ENCODE results near the gene ZNF320. TPM values are rescaled to one million over a fixed set of nuclear protein-coding genes. Genes with fewer than 3 reads are reported as not detected.
"Not testable (repeated sequence)": the region's sequence is repeated elsewhere in the genome, so short reads cannot be mapped to it uniquely, and the experiment has no call there.

The ZNF320 gene
- total RNA-seq, 6 experiments from 2014 or later: 4.7 to 7.3 (median 5.4) TPM

DNA sequence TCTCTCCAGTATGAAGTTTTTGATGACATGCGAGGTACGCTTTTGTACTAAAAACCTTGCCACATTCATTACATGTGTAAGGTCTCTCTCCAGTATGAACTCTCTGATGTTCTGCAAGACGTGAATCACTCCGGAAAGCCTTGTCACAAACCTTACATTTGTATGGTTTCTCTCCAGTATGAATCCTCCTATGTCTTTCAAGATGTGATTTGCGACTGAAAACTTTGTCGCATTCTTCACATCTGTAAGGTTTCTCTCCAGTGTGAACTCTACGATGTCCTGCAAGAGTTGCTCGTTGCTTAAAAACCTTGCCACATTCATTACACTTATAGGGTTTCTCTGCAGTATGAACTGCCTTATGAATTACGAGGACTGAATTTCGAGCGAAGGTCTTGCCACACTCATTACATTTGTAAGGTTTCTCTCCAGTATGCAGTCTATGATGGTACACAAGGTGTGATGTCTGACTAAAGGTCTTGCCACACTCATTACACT lies 16.5 kb downstream of the ZNF320 start:
- Mint-ChIP-seq H3K4me1 (ENCODE audit: low read depth) (no peaks in the 10 kb centered on the region), H3K9me3 (peaks cover 82% of the 10 kb centered on the region), H3K36me3 (ENCODE audit: low read depth) (peaks cover 78% of the 10 kb centered on the region), H3K27ac (no peak overlapping the region), H3K27me3 (ENCODE audit: insufficient read depth) (no peaks in the 10 kb centered on the region; the same call in 1 of the 2 replicates), H3K4me3 (no peak overlapping the region)
- TF ChIP-seq, protein P1, sequence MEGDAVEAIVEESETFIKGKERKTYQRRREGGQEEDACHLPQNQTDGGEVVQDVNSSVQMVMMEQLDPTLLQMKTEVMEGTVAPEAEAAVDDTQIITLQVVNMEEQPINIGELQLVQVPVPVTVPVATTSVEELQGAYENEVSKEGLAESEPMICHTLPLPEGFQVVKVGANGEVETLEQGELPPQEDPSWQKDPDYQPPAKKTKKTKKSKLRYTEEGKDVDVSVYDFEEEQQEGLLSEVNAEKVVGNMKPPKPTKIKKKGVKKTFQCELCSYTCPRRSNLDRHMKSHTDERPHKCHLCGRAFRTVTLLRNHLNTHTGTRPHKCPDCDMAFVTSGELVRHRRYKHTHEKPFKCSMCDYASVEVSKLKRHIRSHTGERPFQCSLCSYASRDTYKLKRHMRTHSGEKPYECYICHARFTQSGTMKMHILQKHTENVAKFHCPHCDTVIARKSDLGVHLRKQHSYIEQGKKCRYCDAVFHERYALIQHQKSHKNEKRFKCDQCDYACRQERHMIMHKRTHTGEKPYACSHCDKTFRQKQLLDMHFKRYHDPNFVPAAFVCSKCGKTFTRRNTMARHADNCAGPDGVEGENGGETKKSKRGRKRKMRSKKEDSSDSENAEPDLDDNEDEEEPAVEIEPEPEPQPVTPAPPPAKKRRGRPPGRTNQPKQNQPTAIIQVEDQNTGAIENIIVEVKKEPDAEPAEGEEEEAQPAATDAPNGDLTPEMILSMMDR (IDR thresholded peaks at IDR 0.05): no peak
- DNase-seq: no peak

DNA sequence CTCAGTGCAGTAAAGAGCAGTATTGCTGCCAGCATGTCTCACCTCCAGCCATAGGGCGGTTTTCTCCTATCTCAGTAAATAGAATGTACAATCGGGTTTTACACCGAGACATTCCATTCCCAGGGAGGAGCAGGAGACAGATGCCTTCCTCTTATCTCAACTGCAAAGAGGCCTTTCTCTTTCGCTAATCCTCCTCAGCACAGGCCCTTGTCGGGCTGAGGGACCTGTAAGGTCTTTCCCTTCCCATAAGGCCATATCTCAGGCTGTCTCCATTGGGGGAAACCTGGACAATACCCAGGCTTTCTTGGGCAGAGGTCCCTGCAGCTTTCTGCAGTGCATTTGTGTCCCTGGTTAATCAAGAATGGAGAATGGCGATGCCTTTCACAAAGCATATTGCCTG lies 24.4 kb downstream of the ZNF320 start:
- not testable (repeated sequence) for H3K27me3 Mint-ChIP-seq (ENCODE audit: insufficient read depth); DNase-seq; H3K4me1 Mint-ChIP-seq (ENCODE audit: low read depth); H3K4me3 Mint-ChIP-seq; H3K27ac Mint-ChIP-seq
- H3K36me3 Mint-ChIP-seq (ENCODE audit: low read depth): peaks cover 38% of the 10 kb centered on the region
- peaks cover 54% of the 10 kb centered on the region for H3K9me3 Mint-ChIP-seq

DNA sequence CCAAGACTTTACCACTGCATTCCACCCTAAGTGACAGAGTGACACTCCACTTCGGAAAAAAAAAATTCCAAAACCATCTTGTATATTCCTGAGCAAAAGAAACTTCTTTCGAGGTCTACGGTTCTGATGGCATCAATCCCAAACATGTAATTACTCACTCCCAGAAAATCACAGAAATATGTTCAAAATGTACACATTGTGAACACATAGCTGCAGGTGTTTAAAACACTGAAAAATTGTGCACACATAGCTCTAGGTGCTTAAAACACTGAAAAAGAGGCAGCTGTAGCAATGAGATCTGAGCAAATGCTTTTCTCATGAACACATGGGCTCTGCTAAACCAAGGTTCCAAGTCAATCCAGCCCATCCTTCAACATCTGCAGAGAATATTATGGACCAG lies 26.0 kb downstream of the ZNF320 start:
- Mint-ChIP-seq H3K27me3 (ENCODE audit: insufficient read depth) (no peaks in the 10 kb centered on the region; the same call in 1 of the 2 replicates), H3K9me3 (peaks cover 47% of the 10 kb centered on the region), H3K4me1 (ENCODE audit: low read depth) (no peaks in the 10 kb centered on the region), H3K36me3 (ENCODE audit: low read depth) (peaks cover 33% of the 10 kb centered on the region), H3K27ac (no peak overlapping the region), H3K4me3 (no peak overlapping the region)
- TF ChIP-seq, protein P1 (IDR thresholded peaks at IDR 0.05): no peak
- DNase-seq: no peak

DNA sequence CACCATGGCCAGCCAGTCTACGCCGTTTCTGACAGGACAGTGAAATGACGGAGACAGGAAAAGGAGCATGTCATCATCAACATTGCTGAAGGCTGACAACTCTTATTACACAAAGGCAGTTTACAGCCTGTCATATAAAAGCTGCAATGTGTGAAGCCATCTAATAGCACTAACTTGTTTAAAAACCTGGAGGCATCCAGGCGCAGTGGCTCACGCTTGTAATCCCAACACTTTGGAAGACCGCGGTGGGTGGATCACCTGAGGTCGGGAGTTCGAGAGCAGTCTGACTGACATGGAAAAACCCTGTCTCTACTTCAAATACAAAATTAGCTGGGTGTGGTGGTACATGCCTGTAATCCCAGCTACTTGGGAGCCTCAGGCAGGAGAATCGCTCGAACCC lies 29.4 kb downstream of the ZNF320 start:
- not testable (repeated sequence) for H3K27ac Mint-ChIP-seq; H3K4me1 Mint-ChIP-seq (ENCODE audit: low read depth); H3K4me3 Mint-ChIP-seq; DNase-seq; H3K27me3 Mint-ChIP-seq (ENCODE audit: insufficient read depth)
- H3K9me3 Mint-ChIP-seq: peaks cover 28% of the 10 kb centered on the region
- H3K36me3 Mint-ChIP-seq (ENCODE audit: low read depth): peaks cover 16% of the 10 kb centered on the region

DNA sequence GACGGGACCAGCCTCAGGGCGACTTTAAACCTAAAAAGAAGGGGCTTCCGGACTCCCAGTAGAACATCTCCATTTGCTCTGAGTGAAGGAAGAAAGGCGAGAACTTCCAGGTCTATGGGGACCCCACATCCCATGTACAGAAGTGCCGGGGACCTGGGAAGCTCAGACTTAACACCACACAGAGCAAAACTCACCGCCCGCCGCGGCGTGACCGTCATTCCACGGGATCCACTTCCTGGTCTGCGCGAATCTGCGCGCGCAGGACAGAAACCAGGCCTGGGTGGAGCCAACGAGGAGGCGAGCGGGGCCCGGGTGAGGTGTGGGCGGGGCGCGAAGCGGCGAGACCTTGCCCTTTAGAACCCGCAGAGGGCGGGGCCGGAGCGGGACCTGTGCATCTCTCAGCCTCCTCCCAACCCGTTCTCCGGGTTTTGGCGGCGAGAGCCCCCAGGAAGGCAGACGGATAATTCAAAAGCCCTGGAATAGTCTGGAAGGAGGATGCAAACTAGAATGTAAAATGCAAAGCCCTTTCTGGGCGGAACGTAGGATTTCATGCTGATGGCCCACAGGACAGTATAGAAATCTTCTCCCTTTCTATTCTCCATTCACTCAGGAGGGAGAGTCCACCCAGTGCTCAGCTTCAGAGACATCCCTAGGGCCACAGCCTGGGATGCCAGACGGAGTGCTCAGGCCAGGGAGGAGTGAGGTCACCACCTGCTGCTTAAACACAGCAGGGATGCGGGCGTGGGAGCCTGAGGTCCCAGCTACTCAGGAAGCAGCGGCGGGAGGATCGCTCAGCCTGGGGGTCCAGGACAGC lies 39.9 kb downstream of the ZNF320 start, which contains the start of gene ZNF468:
TSS of gene ZNF468 (minus strand) at position 242 of the 814 bp plus-strand sequence. CDS start 3,347 bp downstream, outside the sequence.
- Mint-ChIP-seq H3K4me3 (peak within 1 kb of the TSS; percentile 91), H3K9me3 (peaks cover 13% of the 10 kb centered on the region), H3K36me3 (ENCODE audit: low read depth) (peaks cover 38% of the 10 kb centered on the region), H3K4me1 (ENCODE audit: low read depth) (peaks cover 29% of the 10 kb centered on the region), H3K27ac (peak within 1 kb of the TSS; percentile 76)
- H3K27me3 Mint-ChIP-seq (ENCODE audit: insufficient read depth): not testable (repeated sequence)
- peak; percentile 70 for DNase-seq

DNA sequence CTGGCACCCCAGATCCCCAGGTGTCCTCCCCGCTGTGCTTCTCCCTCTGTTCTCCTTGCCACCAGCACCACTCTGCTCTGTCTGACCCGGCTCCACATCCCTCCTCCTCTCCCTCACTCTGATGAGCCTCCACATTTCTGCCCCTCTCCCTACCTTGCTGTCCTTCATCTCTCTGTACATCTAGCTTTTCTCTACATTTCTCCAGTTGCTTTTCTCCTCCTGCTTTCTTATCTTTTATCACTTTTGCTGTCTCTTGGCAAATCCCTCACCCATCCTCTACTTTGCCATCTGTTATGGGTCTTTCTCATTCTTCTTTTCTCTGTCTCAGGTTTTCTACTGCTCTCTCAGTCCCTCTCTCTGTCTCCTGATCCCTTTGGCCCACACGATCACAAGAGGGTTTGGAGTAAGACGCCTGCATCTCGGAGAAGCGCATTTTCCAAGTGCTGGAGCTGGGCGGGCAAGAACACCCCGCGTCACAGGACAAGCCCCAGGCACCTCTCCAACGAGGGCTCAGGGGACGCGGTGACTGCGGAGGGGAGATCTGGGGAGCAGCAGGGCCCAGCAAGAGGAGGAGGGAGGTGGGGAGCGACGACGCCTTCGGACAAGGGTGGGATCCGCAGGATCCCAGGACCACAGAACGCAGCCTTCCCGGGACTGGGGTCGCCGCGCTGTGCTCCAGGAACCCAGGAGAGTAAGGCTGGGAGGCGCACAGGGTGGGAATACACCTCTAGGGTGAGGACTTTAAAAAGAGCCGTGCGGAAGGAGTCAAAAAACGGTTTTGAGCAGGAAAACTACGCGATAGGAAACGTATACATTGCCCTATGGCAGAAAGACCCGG lies 40.7 kb downstream of the ZNF320 start:
- Mint-ChIP-seq H3K27ac (peak overlapping the region; percentile 76), H3K36me3 (ENCODE audit: low read depth) (peaks cover 39% of the 10 kb centered on the region), H3K4me3 (peak overlapping the region; percentile 91), H3K4me1 (ENCODE audit: low read depth) (peaks cover 29% of the 10 kb centered on the region), H3K9me3 (peaks cover 10% of the 10 kb centered on the region)
- DNase-seq: peak; percentile 1
- H3K27me3 Mint-ChIP-seq (ENCODE audit: insufficient read depth): not testable (repeated sequence)

Other genes with a start within 250 kb of the ZNF320 start
- gene ZNF611, start 162.6 kb downstream of the ZNF320 start, total RNA-seq (2021; fragmentation: NEBNext Ultra II Directional; extraction: Animal tissue kit (Norgen Biotek cat#: 25700)): 10 to 100 TPM; 11.3 to 15.0 (median 13.5) TPM
- 1 to 10 TPM; 2.1 to 3.7 (median 3.1) TPM for gene ZNF600, start 110.8 kb downstream of the ZNF320 start, total RNA-seq (2021; fragmentation: NEBNext Ultra II Directional; extraction: Animal tissue kit (Norgen Biotek cat#: 25700))
- gene ZNF28, start 76.0 kb downstream of the ZNF320 start, total RNA-seq (2021; fragmentation: NEBNext Ultra II Directional; extraction: Animal tissue kit (Norgen Biotek cat#: 25700)): 10 to 100 TPM in 5 of 6 experiments, 1 to 10 TPM in 1; 9.2 to 13.6 (median 11.9) TPM
- 10 to 100 TPM in 4 of 6 experiments, 1 to 10 TPM in 2; 8.5 to 12.9 (median 11.2) TPM for gene ZNF468, start 40.0 kb downstream of the ZNF320 start, total RNA-seq (2021; fragmentation: NEBNext Ultra II Directional; extraction: Animal tissue kit (Norgen Biotek cat#: 25700))
- 1 to 10 TPM; 2.2 to 3.1 (median 2.8) TPM for gene ZNF888, start 25.8 kb upstream of the ZNF320 start, total RNA-seq (2021; fragmentation: NEBNext Ultra II Directional; extraction: Animal tissue kit (Norgen Biotek cat#: 25700))
- gene ZNF816, start 65.2 kb upstream of the ZNF320 start, total RNA-seq (2021; fragmentation: NEBNext Ultra II Directional; extraction: Animal tissue kit (Norgen Biotek cat#: 25700)): 1 to 10 TPM; 2.5 to 3.1 (median 2.9) TPM
- not detected for gene ERVV-1, start 116.3 kb upstream of the ZNF320 start, total RNA-seq (2021; fragmentation: NEBNext Ultra II Directional; extraction: Animal tissue kit (Norgen Biotek cat#: 25700))
- not detected for gene ERVV-2, start 147.1 kb upstream of the ZNF320 start, total RNA-seq (2021; fragmentation: NEBNext Ultra II Directional; extraction: Animal tissue kit (Norgen Biotek cat#: 25700))
- gene ZNF160, start 205.8 kb upstream of the ZNF320 start, total RNA-seq (2021; fragmentation: NEBNext Ultra II Directional; extraction: Animal tissue kit (Norgen Biotek cat#: 25700)): 10 to 100 TPM; 13.5 to 17.3 (median 16.2) TPM
- gene ZNF415, start 235.3 kb upstream of the ZNF320 start, total RNA-seq (2021; fragmentation: NEBNext Ultra II Directional; extraction: Animal tissue kit (Norgen Biotek cat#: 25700)): 1 to 10 TPM; 3.2 to 4.6 (median 4.0) TPM

Measured in HFFc6 (cell line).